Epithelial cell of proximal tubule (primary cell): ENCODE measurements around the gene SMIM8. TPM values are rescaled to one million over a fixed set of nuclear protein-coding genes. Genes with fewer than 3 reads are reported as not detected.
"Not testable (repeated sequence)": the region's sequence is repeated elsewhere in the genome, so short reads cannot be mapped to it uniquely, and the experiment has no call there.

Source experiments
- DNase-seq: peaks from one replicate; pipeline ENCODE4 v3.0.0-alpha.2; 2011; ENCODE audit warnings: low read depth
- H3K4me3 ChIP-seq: 2 replicates; pipeline ENCODE4 v1.5.1; 2011; ENCODE audit warnings: low read depth, mild to moderate bottlenecking, low read length
- CTCF ChIP-seq: conservative IDR thresholded peaks from 2 replicates; pipeline ENCODE4 v1.5.1; 2012; ENCODE audit warnings: low read depth, mild to moderate bottlenecking, low read length
- total RNA-seq: library from RNA; depleted of rRNA; stranded (reverse); fragments of >200 nt; gene quantifications from 2 replicates; pipeline ENCODE4 v1.2.3, GENCODE V29; 2015

SMIM8 gene
- total RNA-seq, 1 donor from 2014 or later: 2.7 TPM

- TF ChIP-seq CTCF: no peak
- H3K4me3 ChIP-seq: no peak overlapping the region
- DNase-seq: no peak
Observed at GRCh38 chr6:87308970-87309369, 13.4 kb upstream of the SMIM8 start.

- DNase-seq: no peak
- no peak for TF ChIP-seq CTCF
Observed at GRCh38 chr6:87312860-87313259, 9.5 kb upstream of the SMIM8 start.

GRCh38 chr6:87315071-87315470 lies 7.3 kb upstream of the SMIM8 start:
- no peak for DNase-seq
- TF ChIP-seq CTCF: no peak
- no peak overlapping the region for H3K4me3 ChIP-seq

More at GRCh38 chr6:87312860-87313259, 9.5 kb upstream of the SMIM8 start:
- no peak overlapping the region for H3K4me3 ChIP-seq

- no peak for TF ChIP-seq CTCF
Observed at GRCh38 chr6:87319271-87319987, 3.0 kb upstream of the SMIM8 start.

GRCh38 chr6:87323880-87324279 lies 1.5 kb downstream of the SMIM8 start:
- DNase-seq, H3K4me3 ChIP-seq: not testable (repeated sequence)

More at GRCh38 chr6:87319271-87319987, 3.0 kb upstream of the SMIM8 start:
- no peak for DNase-seq
- no peak overlapping the region for H3K4me3 ChIP-seq

- no peak for DNase-seq
- no peak overlapping the region for H3K4me3 ChIP-seq
- no peak for TF ChIP-seq CTCF
Observed at GRCh38 chr6:87330961-87331360, 8.6 kb downstream of the SMIM8 start.

GRCh38 chr6:87333033-87333432 lies 10.6 kb downstream of the SMIM8 start:
- no peak for DNase-seq
- no peak for TF ChIP-seq CTCF
- H3K4me3 ChIP-seq: no peak overlapping the region
